ENCODE results near the gene ENOX1.
A peak's percentile ranks its signal among the peaks of the same experiment; 100 is the strongest.

ENOX1 gene

GRCh38 chr13:43786472-43786765 lies 353 bp downstream of the ENOX1 start:
- Histone ChIP-seq H3K27ac (ENCODE audit: insufficient read depth in 1 of 2, low read depth in 1 of 2, low read length in 2 of 2, poor library complexity in 1 of 2, severe bottlenecking in 2 of 2) (no peak overlapping the region), H3K27me3 (replicated peaks in 2 of 5; ENCODE audit: control insufficient read depth in 4 of 5, insufficient read depth in 5 of 5, low read length in 4 of 5) (peaks cover 0 to 22% (median 7%) of the 10 kb centered on the region in 5 experiments), H3K4me1 (ENCODE audit: control extremely low read depth in 1 of 4, control insufficient read depth in 4 of 4, insufficient read depth in 4 of 4, low read length in 3 of 4) (peaks cover 6 to 39% (median 26%) of the 10 kb centered on the region in 4 experiments), H3K36me3 (ENCODE audit: control insufficient read depth in 4 of 4, insufficient read depth in 4 of 4, low read length in 3 of 4) (no peaks in the 10 kb centered on the region), H3K9me3 (ENCODE audit: control extremely low read depth in 1 of 5, control insufficient read depth in 4 of 5, insufficient read depth in 2 of 5, low read depth in 1 of 5, low read length in 4 of 5) (no peaks in the 10 kb centered on the region), H3K4me3 (ENCODE audit: control insufficient read depth in 1 of 7, extremely low read depth in 1 of 7, insufficient read depth in 4 of 7, low read depth in 2 of 7, low read length in 6 of 7) (peak overlapping the region; percentile 46 to 78 (median 67))
- WGBS (ENCODE audit: insufficient coverage): under 1% methylated on average over 24 of the region's 28 CpGs
- peak in 1 of 3 donors; percentile 17 for DNase-seq
- ChIA-PET POLR2A (no interaction called here), CTCF (interaction anchor here (1.2 to 6.6 kb wide), 3 partner anchors 17 to 555 kb away, joined by 3 to 38 read pairs (median 3); no protein-coding TSS in a partner anchor)

- under 1% methylated on average over 55 of the region's 76 CpGs for WGBS (ENCODE audit: insufficient coverage)
- Histone ChIP-seq H3K4me1 (ENCODE audit: control extremely low read depth in 1 of 4, control insufficient read depth in 4 of 4, insufficient read depth in 4 of 4, low read length in 3 of 4) (peaks cover 6 to 39% (median 26%) of the 10 kb centered on the region in 4 experiments), H3K4me3 (ENCODE audit: control insufficient read depth in 1 of 7, extremely low read depth in 1 of 7, insufficient read depth in 4 of 7, low read depth in 2 of 7, low read length in 6 of 7) (peak overlapping the region; percentile 46 to 78 (median 67)), H3K9me3 (ENCODE audit: control extremely low read depth in 1 of 5, control insufficient read depth in 4 of 5, insufficient read depth in 2 of 5, low read depth in 1 of 5, low read length in 4 of 5) (no peaks in the 10 kb centered on the region), H3K27ac (ENCODE audit: insufficient read depth in 1 of 2, low read depth in 1 of 2, low read length in 2 of 2, poor library complexity in 1 of 2, severe bottlenecking in 2 of 2) (no peak overlapping the region), H3K27me3 (replicated peaks in 2 of 5; ENCODE audit: control insufficient read depth in 4 of 5, insufficient read depth in 5 of 5, low read length in 4 of 5) (peaks cover 0 to 22% (median 7%) of the 10 kb centered on the region in 5 experiments), H3K36me3 (ENCODE audit: control insufficient read depth in 4 of 4, insufficient read depth in 4 of 4, low read length in 3 of 4) (no peaks in the 10 kb centered on the region)
- ChIA-PET POLR2A (no interaction called here), CTCF (interaction anchor here (1.2 to 1.3 kb wide), 2 partner anchors 447 to 555 kb away, joined by 3 read pairs; no protein-coding TSS in a partner anchor)
- DNase-seq: peak; percentile 40 to 81 (median 70)
Measured at GRCh38 chr13:43785650-43786471, 911 bp downstream of the ENOX1 start.

DNA sequence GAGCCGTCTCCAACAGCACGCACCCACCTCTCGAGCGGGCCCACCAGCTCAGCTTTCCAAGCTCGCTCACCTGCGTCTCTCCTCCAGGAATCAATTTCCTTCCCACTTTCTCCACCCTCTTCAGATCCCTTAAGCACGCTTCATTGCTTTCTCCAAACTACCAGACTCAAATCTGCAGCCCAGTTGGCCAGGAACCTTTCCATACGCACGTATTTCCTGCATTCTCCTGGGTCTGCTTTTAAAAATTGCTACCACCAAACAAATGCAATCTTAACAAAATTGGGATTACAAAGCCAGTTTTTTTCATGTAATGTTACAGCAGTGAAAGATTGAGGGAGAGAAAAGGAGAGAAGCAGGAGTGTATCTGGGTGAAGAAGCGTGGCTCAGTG lies 1.5 kb downstream of the ENOX1 start:
- peaks cover 6 to 39% (median 26%) of the 10 kb centered on the region in 4 experiments for H3K4me1 ChIP-seq (ENCODE audit: control extremely low read depth in 1 of 4, control insufficient read depth in 4 of 4, insufficient read depth in 4 of 4, low read length in 3 of 4)
- DNase-seq: peak in 1 of 3 donors; percentile 4
- POLR2A ChIA-PET: no interaction called here
- 92% methylated on average over 7 of the region's 10 CpGs for WGBS (ENCODE audit: insufficient coverage)
- no peak overlapping the region for H3K27ac ChIP-seq (ENCODE audit: insufficient read depth in 1 of 2, low read depth in 1 of 2, low read length in 2 of 2, poor library complexity in 1 of 2, severe bottlenecking in 2 of 2)
- H3K27me3 ChIP-seq (replicated peaks in 2 of 5; ENCODE audit: control insufficient read depth in 4 of 5, insufficient read depth in 5 of 5, low read length in 4 of 5): peaks cover 0 to 22% (median 7%) of the 10 kb centered on the region in 5 experiments
- CTCF ChIA-PET: no interaction called here
- H3K36me3 ChIP-seq (ENCODE audit: control insufficient read depth in 4 of 4, insufficient read depth in 4 of 4, low read length in 3 of 4): no peaks in the 10 kb centered on the region
- peak overlapping the region in 4 of 7 experiments; percentile 67 to 78 (median 70) for H3K4me3 ChIP-seq (ENCODE audit: control insufficient read depth in 1 of 7, extremely low read depth in 1 of 7, insufficient read depth in 4 of 7, low read depth in 2 of 7, low read length in 6 of 7)
- no peaks in the 10 kb centered on the region for H3K9me3 ChIP-seq (ENCODE audit: control extremely low read depth in 1 of 5, control insufficient read depth in 4 of 5, insufficient read depth in 2 of 5, low read depth in 1 of 5, low read length in 4 of 5)

DNA sequence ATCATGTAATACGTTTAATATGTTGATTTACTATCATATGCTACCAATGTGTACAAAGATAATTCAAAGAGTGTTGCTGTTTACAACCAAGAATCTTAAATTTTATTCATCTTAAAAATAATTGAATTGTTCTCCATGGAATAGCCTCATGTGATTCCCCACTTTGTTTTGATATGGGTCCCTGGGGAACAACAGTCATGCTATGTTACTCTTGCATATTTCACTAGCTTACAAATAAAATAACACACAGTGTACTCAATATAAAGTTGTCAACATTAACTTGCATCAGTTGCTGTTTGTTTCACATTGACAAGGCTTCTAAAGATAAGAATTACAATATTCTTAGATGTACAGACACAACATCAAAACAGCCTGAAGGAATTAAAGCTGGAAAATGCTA lies 2.3 kb downstream of the ENOX1 start:
- ChIA-PET CTCF (no interaction called here), POLR2A (no interaction called here)

GRCh38 chr13:43783820-43784219 lies 3.0 kb downstream of the ENOX1 start:
- H3K36me3 ChIP-seq (ENCODE audit: control insufficient read depth in 4 of 4, insufficient read depth in 4 of 4, low read length in 3 of 4): no peaks in the 10 kb centered on the region
- H3K9me3 ChIP-seq (ENCODE audit: control extremely low read depth in 1 of 5, control insufficient read depth in 4 of 5, insufficient read depth in 2 of 5, low read depth in 1 of 5, low read length in 4 of 5): no peaks in the 10 kb centered on the region
- H3K27me3 ChIP-seq (replicated peaks in 2 of 5; ENCODE audit: control insufficient read depth in 4 of 5, insufficient read depth in 5 of 5, low read length in 4 of 5): peaks cover 0 to 22% (median 3%) of the 10 kb centered on the region in 5 experiments
- peak overlapping the region in 1 of 2 experiments; percentile 73 for H3K27ac ChIP-seq (ENCODE audit: insufficient read depth in 1 of 2, low read depth in 1 of 2, low read length in 2 of 2, poor library complexity in 1 of 2, severe bottlenecking in 2 of 2)
- ChIA-PET POLR2A (no interaction called here), CTCF (interaction anchor here (0.7 kb wide), 1 partner anchor 777 kb away, joined by 3 read pairs; no protein-coding TSS in a partner anchor)
- peak overlapping the region in 1 of 7 experiments; percentile 6 for H3K4me3 ChIP-seq (ENCODE audit: control insufficient read depth in 1 of 7, extremely low read depth in 1 of 7, insufficient read depth in 4 of 7, low read depth in 2 of 7, low read length in 6 of 7)
- peaks cover 6 to 39% (median 26%) of the 10 kb centered on the region in 4 experiments for H3K4me1 ChIP-seq (ENCODE audit: control extremely low read depth in 1 of 4, control insufficient read depth in 4 of 4, insufficient read depth in 4 of 4, low read length in 3 of 4)
- no CpG with 5 or more reads among the region's 2 CpGs for WGBS (ENCODE audit: insufficient coverage)
- DNase-seq: peak; percentile 81 to 95 (median 93)

More for the DNA sequence above, 2.3 kb downstream of the ENOX1 start:
- Histone ChIP-seq H3K27ac (ENCODE audit: insufficient read depth in 1 of 2, low read depth in 1 of 2, low read length in 2 of 2, poor library complexity in 1 of 2, severe bottlenecking in 2 of 2) (no peak overlapping the region), H3K4me1 (ENCODE audit: control extremely low read depth in 1 of 4, control insufficient read depth in 4 of 4, insufficient read depth in 4 of 4, low read length in 3 of 4) (peaks cover 6 to 39% (median 26%) of the 10 kb centered on the region in 4 experiments), H3K27me3 (replicated peaks in 2 of 5; ENCODE audit: control insufficient read depth in 4 of 5, insufficient read depth in 5 of 5, low read length in 4 of 5) (peaks cover 0 to 22% (median 6%) of the 10 kb centered on the region in 5 experiments), H3K36me3 (ENCODE audit: control insufficient read depth in 4 of 4, insufficient read depth in 4 of 4, low read length in 3 of 4) (no peaks in the 10 kb centered on the region), H3K4me3 (ENCODE audit: control insufficient read depth in 1 of 7, extremely low read depth in 1 of 7, insufficient read depth in 4 of 7, low read depth in 2 of 7, low read length in 6 of 7) (no peak overlapping the region), H3K9me3 (ENCODE audit: control extremely low read depth in 1 of 5, control insufficient read depth in 4 of 5, insufficient read depth in 2 of 5, low read depth in 1 of 5, low read length in 4 of 5) (no peaks in the 10 kb centered on the region)
- WGBS (ENCODE audit: insufficient coverage): no CpG with 5 or more reads among the region's 1 CpG
- DNase-seq: no peak

DNA sequence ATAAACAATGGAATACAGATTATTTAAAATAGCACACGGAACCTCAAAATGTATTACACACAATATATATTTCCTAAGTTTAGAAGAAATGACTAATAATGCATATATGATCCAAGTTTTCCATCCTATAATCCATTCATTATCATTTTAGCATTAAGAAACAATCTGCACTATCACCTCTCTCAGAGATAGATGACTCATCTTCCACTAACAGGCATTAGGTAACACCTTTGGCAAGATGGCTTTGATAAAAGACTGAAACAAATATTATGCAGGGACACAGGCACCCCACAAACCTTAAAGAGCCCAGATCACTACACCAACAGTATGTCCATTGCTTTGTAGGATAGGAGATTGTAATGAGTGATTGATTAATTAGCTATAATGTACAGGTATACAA lies 4.1 kb downstream of the ENOX1 start:
- H3K27ac ChIP-seq (ENCODE audit: insufficient read depth in 1 of 2, low read depth in 1 of 2, low read length in 2 of 2, poor library complexity in 1 of 2, severe bottlenecking in 2 of 2): no peak overlapping the region
- DNase-seq: peak in 2 of 3 donors; percentile 17 to 35
- H3K9me3 ChIP-seq (ENCODE audit: control extremely low read depth in 1 of 5, control insufficient read depth in 4 of 5, insufficient read depth in 2 of 5, low read depth in 1 of 5, low read length in 4 of 5): no peaks in the 10 kb centered on the region
- no peaks in the 10 kb centered on the region for H3K36me3 ChIP-seq (ENCODE audit: control insufficient read depth in 4 of 4, insufficient read depth in 4 of 4, low read length in 3 of 4)
- POLR2A ChIA-PET: no interaction called here
- no CpG with 5 or more reads among the region's 1 CpG for WGBS (ENCODE audit: insufficient coverage)
- peaks cover 5 to 36% (median 25%) of the 10 kb centered on the region in 4 experiments for H3K4me1 ChIP-seq (ENCODE audit: control extremely low read depth in 1 of 4, control insufficient read depth in 4 of 4, insufficient read depth in 4 of 4, low read length in 3 of 4)
- H3K4me3 ChIP-seq (ENCODE audit: control insufficient read depth in 1 of 7, extremely low read depth in 1 of 7, insufficient read depth in 4 of 7, low read depth in 2 of 7, low read length in 6 of 7): no peak overlapping the region
- CTCF ChIA-PET: no interaction called here
- peaks cover 0 to 15% (median 3%) of the 10 kb centered on the region in 5 experiments for H3K27me3 ChIP-seq (replicated peaks in 2 of 5; ENCODE audit: control insufficient read depth in 4 of 5, insufficient read depth in 5 of 5, low read length in 4 of 5)

DNA sequence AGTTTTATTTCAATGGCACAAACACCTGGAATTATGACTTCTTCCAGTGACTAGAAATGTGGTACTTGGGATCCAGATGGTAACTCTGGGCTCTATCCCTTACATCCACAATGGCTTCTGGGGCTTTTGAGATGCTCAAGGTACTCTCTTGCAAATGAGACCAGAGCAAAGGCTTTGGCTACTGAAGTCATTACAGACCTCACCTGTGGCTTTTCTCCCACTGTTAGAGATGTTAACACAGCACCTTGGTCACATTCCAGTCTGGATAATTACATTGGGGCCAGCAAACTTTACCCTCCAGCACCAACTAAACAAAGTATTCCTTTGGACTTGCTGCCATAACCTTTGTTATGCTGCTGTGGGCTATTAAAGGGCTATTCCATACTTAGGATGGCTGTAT lies 6.1 kb downstream of the ENOX1 start:
- Histone ChIP-seq H3K4me3 (ENCODE audit: control insufficient read depth in 1 of 7, extremely low read depth in 1 of 7, insufficient read depth in 4 of 7, low read depth in 2 of 7, low read length in 6 of 7) (no peak overlapping the region), H3K4me1 (ENCODE audit: control extremely low read depth in 1 of 4, control insufficient read depth in 4 of 4, insufficient read depth in 4 of 4, low read length in 3 of 4) (peaks cover 3 to 19% (median 7%) of the 10 kb centered on the region in 4 experiments), H3K36me3 (ENCODE audit: control insufficient read depth in 4 of 4, insufficient read depth in 4 of 4, low read length in 3 of 4) (no peaks in the 10 kb centered on the region), H3K9me3 (ENCODE audit: control extremely low read depth in 1 of 5, control insufficient read depth in 4 of 5, insufficient read depth in 2 of 5, low read depth in 1 of 5, low read length in 4 of 5) (no peaks in the 10 kb centered on the region), H3K27me3 (replicated peaks in 2 of 5; ENCODE audit: control insufficient read depth in 4 of 5, insufficient read depth in 5 of 5, low read length in 4 of 5) (peaks cover 0 to 3% (median 1%) of the 10 kb centered on the region in 5 experiments), H3K27ac (ENCODE audit: insufficient read depth in 1 of 2, low read depth in 1 of 2, low read length in 2 of 2, poor library complexity in 1 of 2, severe bottlenecking in 2 of 2) (no peak overlapping the region)
- ChIA-PET CTCF (no interaction called here), POLR2A (no interaction called here)
- no peak for DNase-seq
